OCI-LY7 (cell line): ENCODE data around the gene FAM89B. TPM values are rescaled to one million over a fixed set of nuclear protein-coding genes. Genes with fewer than 3 reads are reported as not detected.

Experiments
- BruUV-seq: library from RNA; stranded (reverse); fragments of 400-500 nt; replicated peaks from 2 replicates; lab custom pipeline; 2021; lab: Mats Ljungman, UMichigan
- CTCF ChIA-PET: fragments of 300-600 bp; sonication (Branson Sonifier 250); formaldehyde crosslinking; loops from one replicate; lab custom pipeline; 2022; ENCODE audit warnings: antibody characterized with exemption; ENCODE audit not compliant: unreplicated experiment; lab: Charles Lee
- POLR2A ChIA-PET: fragments of 300-600 bp; sonication (Branson Sonifier 250); formaldehyde crosslinking; loops from one replicate; lab custom pipeline; 2022; ENCODE audit warnings: antibody characterized with exemption; lab: Charles Lee
- DNase-seq: peaks from one replicate; pipeline ENCODE4 v3.0.0-alpha.2; 2015; ENCODE audit warnings: low spot score
- H2AFZ ChIP-seq: fragments of 200-600 bp; sonication (generic), shearing (Covaris generic); 2 replicates; pipeline ENCODE4 v1.6.1; 2014; ENCODE audit warnings: mild to moderate bottlenecking, antibody characterized with exemption, low read length, moderate library complexity
- H3K27ac ChIP-seq: fragments of 200-600 bp; sonication (generic); 2 replicates; pipeline ENCODE4 v1.5.1; 2014; ENCODE audit warnings: mixed run types, low read depth, mild to moderate bottlenecking, moderate library complexity, low read length, inconsistent platforms; ENCODE audit not compliant: poor library complexity, severe bottlenecking
- H3K36me3 ChIP-seq: fragments of 200-600 bp; sonication (generic); 2 replicates; pipeline ENCODE4 v1.6.1; 2014; ENCODE audit warnings: mild to moderate bottlenecking, antibody characterized with exemption, low read length, moderate library complexity, mixed read lengths; ENCODE audit not compliant: insufficient read depth
- H3K4me1 ChIP-seq: fragments of 200-600 bp; sonication (generic); 2 replicates; pipeline ENCODE4 v1.5.1; 2014; ENCODE audit warnings: mild to moderate bottlenecking, low read length; ENCODE audit not compliant: insufficient read depth, poor library complexity, severe bottlenecking
- H3K4me2 ChIP-seq: fragments of 200-600 bp; sonication (generic); 2 replicates; pipeline ENCODE4 v1.6.1; 2014; ENCODE audit warnings: mild to moderate bottlenecking, low read length
- H3K4me3 ChIP-seq: fragments of 200-600 bp; sonication (generic); 2 replicates; pipeline ENCODE4 v1.5.1; 2014; ENCODE audit warnings: mild to moderate bottlenecking, low read depth, low read length; ENCODE audit not compliant: poor library complexity, severe bottlenecking
- H3K79me2 ChIP-seq: fragments of 200-600 bp; sonication (generic); 2 replicates; pipeline ENCODE4 v1.6.1; 2016; ENCODE audit warnings: low read depth, mild to moderate bottlenecking, low read length, moderate library complexity, mixed read lengths; ENCODE audit not compliant: insufficient read depth
- H3K9me2 ChIP-seq: fragments of 200-600 bp; sonication (generic); 2 replicates; pipeline ENCODE4 v1.6.1; 2016; ENCODE audit warnings: mild to moderate bottlenecking, low read length, mixed read lengths; ENCODE audit not compliant: insufficient read depth
- H3K9me3 ChIP-seq: fragments of 200-600 bp; sonication (generic); 2 replicates; pipeline ENCODE4 v1.6.1; 2014; ENCODE audit warnings: mild to moderate bottlenecking, mixed run types, low read length, mixed read lengths
- H4K20me1 ChIP-seq: fragments of 200-600 bp; sonication (generic); 2 replicates; pipeline ENCODE4 v1.6.1; 2014; ENCODE audit warnings: mild to moderate bottlenecking, antibody characterized with exemption, low read length, moderate library complexity, mixed read lengths; ENCODE audit not compliant: insufficient read depth
- CTCF ChIP-seq: fragments of 200-600 bp; sonication (generic); conservative IDR thresholded peaks from 2 replicates; pipeline ENCODE4 v1.5.1; 2014; ENCODE audit warnings: mild to moderate bottlenecking, antibody characterized with exemption, low read length, moderate library complexity, mixed read lengths
- EZH2phosphoT487 ChIP-seq: fragments of 200-600 bp; sonication (generic); IDR thresholded peaks from 2 replicates; pipeline ENCODE4 v1.6.1; 2018; ENCODE audit warnings: low read depth, borderline replicate concordance, mild to moderate bottlenecking, mixed run types, antibody characterized with exemption, low read length, moderate library complexity, mixed read lengths
- intact Hi-C: fragments of 100-400 bp; cut with micrococcal nuclease; formaldehyde crosslinking; loops from one replicate; pipeline ENCODE4 v1.10.0; 2022; ENCODE audit not compliant: unreplicated experiment
- total RNA-seq, 2 experiments: library from RNA; depleted of rRNA in 1 of 2; stranded (reverse); fragments of >200 nt in 1 of 2; shearing (Covaris generic) in 1 of 2; gene quantifications; 2 replicates each; pipeline ENCODE4 v1.2.3, GENCODE V29; 2014 to 2022

The FAM89B gene
- total RNA-seq, 2 experiments from 2014 or later, result 17.9 to 26.4 TPM

GRCh38 chr11:65532388-65533064, 39.8 kb upstream of the FAM89B start:
- no peak overlapping the region for H3K4me3 ChIP-seq
- H4K20me1 ChIP-seq, result no peaks in the 10 kb centered on the region
- intact Hi-C loops, result no loop called here
- ChIA-PET CTCF (no interaction called here), POLR2A (no interaction called here)
- peaks cover 22% of the 10 kb centered on the region; the same call in 1 of the 2 replicates for H3K36me3 ChIP-seq
- no peak overlapping the region for H2AFZ ChIP-seq
- H3K27ac ChIP-seq, result no peak overlapping the region
- BruUV-seq, result no TSS peak
- TF ChIP-seq CTCF (no peak), EZH2phosphoT487 (no peak)
- H3K9me3 ChIP-seq, result no peaks in the 10 kb centered on the region
- no peaks in the 10 kb centered on the region for H3K9me2 ChIP-seq
- H3K4me2 ChIP-seq, result no peak overlapping the region
- DNase-seq, result no peak
- H3K4me1 ChIP-seq, result peaks cover 8% of the 10 kb centered on the region
- no peaks in the 10 kb centered on the region for H3K79me2 ChIP-seq

- Histone ChIP-seq H3K4me1 (peaks cover 6% of the 10 kb centered on the region), H3K4me3 (no peak overlapping the region), H3K36me3 (peaks cover 33% of the 10 kb centered on the region; the same call in 1 of the 2 replicates), H3K4me2 (no peak overlapping the region), H2AFZ (no peak overlapping the region), H3K9me3 (no peaks in the 10 kb centered on the region), H3K79me2 (no peaks in the 10 kb centered on the region), H3K9me2 (no peaks in the 10 kb centered on the region), H3K27ac (no peak overlapping the region), H4K20me1 (no peaks in the 10 kb centered on the region)
- no peak for TF ChIP-seq EZH2phosphoT487
- no peak for TF ChIP-seq CTCF
- intact Hi-C loops, result no loop called here
- ChIA-PET CTCF (no interaction called here), POLR2A (no interaction called here)
- BruUV-seq, result no TSS peak
- DNase-seq, result no peak
Observed at GRCh38 chr11:65535102-65535501, 37.2 kb upstream of the FAM89B start.
